LNCaP clone FGC (cell line): ENCODE measurements around the gene MCTP1.
"Not testable (repeated sequence)": the region's sequence is repeated elsewhere in the genome, so short reads cannot be mapped to it uniquely, and the experiment has no call there.

Experiments
- DNase-seq: peaks from one replicate; pipeline ENCODE4 v3.0.0-alpha.2; 2011; ENCODE audit warnings: low read depth
- H3K4me3 ChIP-seq: 2 replicates; pipeline ENCODE4 v1.5.1; 2011; ENCODE audit warnings: mild to moderate bottlenecking, low read depth, low read length, control low read depth
- TF ChIP-seq, protein P1 (sequence below): IDR thresholded peaks from 2 replicates; pipeline ENCODE4 v1.5.1; 2012; ENCODE audit warnings: mild to moderate bottlenecking; ENCODE audit not compliant: control insufficient read depth, insufficient read depth; ENCODE audit errors: extremely low read depth

Gene MCTP1

DNA sequence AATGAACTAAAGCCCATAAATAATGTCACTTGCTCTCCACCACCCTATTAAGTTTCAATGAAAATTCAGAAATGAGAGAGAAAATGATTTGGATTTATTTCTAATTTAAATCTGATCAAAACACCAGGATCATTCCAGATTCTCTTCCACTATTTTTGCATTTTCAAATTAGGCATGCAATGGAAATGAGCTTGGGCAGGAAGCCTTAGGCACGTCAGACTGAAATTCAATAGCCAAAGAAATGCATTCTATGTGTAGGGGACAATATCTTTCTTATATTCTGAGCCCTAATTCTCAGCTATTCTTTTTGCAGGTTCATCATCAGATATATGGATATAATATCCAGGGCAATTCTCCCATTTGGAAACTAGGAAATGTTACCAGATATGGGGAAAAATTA lies 132.8 kb downstream of the MCTP1 start:
- no peak overlapping the region for H3K4me3 ChIP-seq
- TF ChIP-seq, protein P1, sequence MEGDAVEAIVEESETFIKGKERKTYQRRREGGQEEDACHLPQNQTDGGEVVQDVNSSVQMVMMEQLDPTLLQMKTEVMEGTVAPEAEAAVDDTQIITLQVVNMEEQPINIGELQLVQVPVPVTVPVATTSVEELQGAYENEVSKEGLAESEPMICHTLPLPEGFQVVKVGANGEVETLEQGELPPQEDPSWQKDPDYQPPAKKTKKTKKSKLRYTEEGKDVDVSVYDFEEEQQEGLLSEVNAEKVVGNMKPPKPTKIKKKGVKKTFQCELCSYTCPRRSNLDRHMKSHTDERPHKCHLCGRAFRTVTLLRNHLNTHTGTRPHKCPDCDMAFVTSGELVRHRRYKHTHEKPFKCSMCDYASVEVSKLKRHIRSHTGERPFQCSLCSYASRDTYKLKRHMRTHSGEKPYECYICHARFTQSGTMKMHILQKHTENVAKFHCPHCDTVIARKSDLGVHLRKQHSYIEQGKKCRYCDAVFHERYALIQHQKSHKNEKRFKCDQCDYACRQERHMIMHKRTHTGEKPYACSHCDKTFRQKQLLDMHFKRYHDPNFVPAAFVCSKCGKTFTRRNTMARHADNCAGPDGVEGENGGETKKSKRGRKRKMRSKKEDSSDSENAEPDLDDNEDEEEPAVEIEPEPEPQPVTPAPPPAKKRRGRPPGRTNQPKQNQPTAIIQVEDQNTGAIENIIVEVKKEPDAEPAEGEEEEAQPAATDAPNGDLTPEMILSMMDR, result no peak
- DNase-seq, result no peak

DNA sequence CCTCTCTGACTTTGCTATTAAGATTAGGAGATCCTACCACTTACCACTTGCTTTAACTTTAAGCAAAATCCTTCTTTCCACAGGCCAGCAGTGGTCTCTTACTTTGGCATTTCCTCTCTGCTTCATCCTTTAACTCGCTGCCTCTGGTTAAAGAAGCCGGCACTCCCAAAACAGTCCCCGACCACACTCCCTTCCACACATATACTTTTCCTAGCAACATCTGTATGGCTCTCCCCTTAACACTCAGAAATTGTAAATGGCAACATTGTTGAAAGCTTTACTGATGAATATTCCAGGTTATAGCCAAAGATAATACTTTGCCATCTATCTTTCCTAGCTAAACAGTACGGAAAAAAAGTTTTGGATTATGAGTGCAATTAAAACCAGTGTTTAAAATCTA lies 133.2 kb downstream of the MCTP1 start:
- DNase-seq, result no peak
- TF ChIP-seq, protein P1, result no peak
- H3K4me3 ChIP-seq, result no peak overlapping the region

DNA sequence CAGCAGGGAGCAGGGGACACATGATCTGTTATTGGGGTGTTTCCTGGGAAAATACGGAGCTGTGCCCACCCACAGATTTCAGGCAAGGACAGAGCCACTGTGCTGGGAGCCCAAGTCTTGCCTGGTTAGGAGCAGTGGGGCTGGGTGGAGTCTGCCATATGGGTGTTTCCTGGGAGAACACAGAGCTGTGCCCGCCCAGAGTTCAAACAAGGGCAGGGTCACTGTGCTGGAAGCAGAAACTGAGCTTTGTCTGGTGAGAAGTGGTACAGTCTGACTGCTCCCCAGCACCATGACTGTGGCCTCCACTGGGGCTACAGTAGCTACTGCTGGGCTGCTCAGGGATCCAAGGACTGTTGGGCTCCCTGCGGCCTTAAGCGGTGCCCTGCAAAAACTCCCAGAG lies 135.5 kb downstream of the MCTP1 start:
- no peak overlapping the region for H3K4me3 ChIP-seq
- no peak for DNase-seq
- TF ChIP-seq, protein P1, result no peak

DNA sequence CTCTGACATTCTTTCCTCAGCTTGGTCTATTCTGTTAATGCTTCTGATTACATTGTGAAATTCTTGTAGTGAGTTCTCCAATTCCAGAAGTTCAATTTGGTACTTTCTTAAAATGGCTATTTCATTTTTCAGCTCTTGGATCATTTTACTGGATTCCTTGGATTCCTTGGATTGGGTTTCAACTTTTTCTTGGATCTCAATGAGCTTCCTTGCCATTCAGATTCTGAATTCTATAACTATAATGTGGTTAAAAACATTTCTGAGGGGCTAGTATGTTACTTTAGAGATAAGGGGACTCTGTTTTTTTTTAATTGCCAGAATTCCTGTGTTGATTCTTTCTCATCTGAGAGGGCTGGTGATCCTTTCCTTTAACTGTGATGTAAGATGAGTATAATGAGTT lies 136.4 kb downstream of the MCTP1 start:
- TF ChIP-seq, protein P1, result no peak
- H3K4me3 ChIP-seq, result no peak overlapping the region
- no peak for DNase-seq

DNA sequence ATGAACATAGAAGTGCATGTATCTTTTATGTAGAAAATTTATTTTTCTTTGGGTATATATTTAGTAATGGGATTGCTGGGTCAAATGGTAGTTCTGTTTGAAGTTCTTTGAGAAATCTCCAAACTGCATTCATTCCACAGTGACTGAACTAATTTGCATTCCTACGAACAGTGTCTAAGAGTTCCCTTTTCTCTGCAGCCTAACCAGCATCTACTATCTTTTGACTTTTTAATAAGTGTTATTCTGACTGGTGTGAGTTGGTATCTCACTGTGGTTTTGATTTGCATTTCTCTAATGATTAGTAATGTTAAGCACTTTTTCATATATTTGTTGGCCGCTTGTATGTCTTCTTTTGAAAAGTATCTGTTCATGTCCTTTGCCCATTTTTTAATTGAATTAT lies 141.0 kb downstream of the MCTP1 start:
- not testable (repeated sequence) for DNase-seq, H3K4me3 ChIP-seq

DNA sequence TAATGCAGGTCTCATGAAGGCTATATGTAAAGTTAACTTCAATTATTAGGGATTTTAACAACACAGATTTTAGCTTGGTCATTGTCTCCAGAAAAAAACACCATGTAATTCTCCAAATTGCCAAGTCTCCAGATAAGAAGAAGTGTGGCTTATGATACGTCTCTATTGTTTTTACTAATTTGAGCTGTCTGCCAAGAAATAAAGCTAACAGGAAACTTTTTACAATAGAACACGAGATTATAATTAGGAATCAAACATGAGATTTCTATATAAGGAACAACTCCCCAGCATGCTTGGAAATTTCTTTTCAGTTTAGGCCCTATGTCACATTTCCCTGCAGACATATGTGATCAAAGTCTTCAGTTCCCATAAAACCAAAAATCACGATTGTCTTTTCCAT lies 142.7 kb downstream of the MCTP1 start:
- H3K4me3 ChIP-seq, result no peak overlapping the region
- TF ChIP-seq, protein P1, result no peak
- DNase-seq, result no peak

DNA sequence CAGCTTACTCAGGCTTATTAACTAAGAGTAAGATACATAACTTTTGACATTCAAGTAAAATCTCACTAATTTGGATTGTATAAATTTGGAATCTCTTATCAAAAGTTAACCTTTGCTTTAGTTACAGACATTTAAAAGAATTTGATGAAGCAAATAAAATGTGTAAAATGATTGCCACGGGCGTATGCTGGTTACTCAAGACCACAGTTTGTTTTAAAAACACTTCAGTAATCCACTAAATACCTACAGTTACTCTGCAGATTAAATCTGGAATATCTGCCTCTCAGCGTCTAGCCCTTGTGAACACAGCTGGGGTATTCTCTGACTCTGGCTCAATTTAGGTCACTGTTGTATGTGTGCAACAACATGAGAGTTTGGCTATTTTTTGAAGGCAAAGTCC lies 143.8 kb downstream of the MCTP1 start:
- H3K4me3 ChIP-seq, result no peak overlapping the region
- TF ChIP-seq, protein P1, result no peak
- DNase-seq, result no peak

DNA sequence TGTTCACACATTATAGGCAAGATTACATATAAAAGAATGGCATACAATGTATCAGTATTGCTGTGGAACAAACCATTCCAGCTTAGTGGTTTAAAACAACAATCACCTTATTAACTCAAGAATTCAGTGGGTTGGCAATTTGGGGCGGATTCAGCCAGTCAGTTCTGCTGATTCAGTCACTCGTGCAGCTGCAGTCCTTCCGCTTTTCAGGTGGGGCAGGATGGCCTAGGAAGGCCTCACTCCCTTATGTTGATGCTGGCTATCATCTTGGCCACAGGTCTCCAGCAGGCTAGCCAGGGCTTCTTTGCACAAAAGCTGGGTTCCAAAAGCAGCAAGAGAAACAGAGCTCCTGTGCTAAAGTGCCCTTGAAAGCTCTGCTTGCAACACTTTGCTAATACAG lies 150.6 kb downstream of the MCTP1 start:
- H3K4me3 ChIP-seq, result no peak overlapping the region
- TF ChIP-seq, protein P1, result no peak
- no peak for DNase-seq
